Panc1 (cell line): ENCODE data around the gene ITGAD. TPM values are rescaled to one million over a fixed set of nuclear protein-coding genes. Genes with fewer than 3 reads are reported as not detected.
"Not testable (repeated sequence)": the region's sequence is repeated elsewhere in the genome, so short reads cannot be mapped to it uniquely, and the experiment has no call there.

Source experiments
- ATAC-seq: fragments of 200-7000 bp; cut with Tn5 transposase; 2 replicates; pipeline ENCODE4 v1.9.1; 2020; ENCODE audit warnings: mild to moderate bottlenecking, moderate library complexity
- BruUV-seq: library from RNA; stranded (reverse); fragments of 400-500 nt; replicated peaks from 2 replicates; lab custom pipeline; 2021; lab: Mats Ljungman, UMichigan
- CTCF ChIA-PET: fragments of 300-600 bp; sonication (Branson Sonifier 250); formaldehyde crosslinking; loops from one replicate; lab custom pipeline; 2022; ENCODE audit warnings: antibody characterized with exemption; lab: Charles Lee
- POLR2A ChIA-PET: fragments of 300-600 bp; sonication (Branson Sonifier 250); formaldehyde crosslinking; loops from one replicate; lab custom pipeline; 2022; ENCODE audit warnings: antibody characterized with exemption; lab: Charles Lee
- DNase-seq: peaks from one replicate; pipeline ENCODE4 v3.0.0-alpha.2; 2010; ENCODE audit warnings: low read depth, low spot score
- H3K27ac ChIP-seq: 2 replicates; pipeline ENCODE4 v1.5.1; 2011; ENCODE audit warnings: mild to moderate bottlenecking, low read length, inconsistent platforms
- H3K27me3 ChIP-seq: fragments of 200-500 bp; sonication (Bioruptor generic); 2 replicates; pipeline ENCODE4 v1.6.0; 2014; ENCODE audit warnings: low read length, inconsistent platforms; ENCODE audit not compliant: control insufficient read depth, insufficient read depth
- H3K36me3 ChIP-seq: fragments of 200-500 bp; sonication (Bioruptor generic); 2 replicates; pipeline ENCODE4 v1.5.1; 2014; ENCODE audit warnings: inconsistent platforms, mild to moderate bottlenecking, low read length, moderate library complexity; ENCODE audit not compliant: control insufficient read depth, insufficient read depth
- H3K4me1 ChIP-seq: 2 replicates; pipeline ENCODE4 v1.5.1; 2011; ENCODE audit warnings: inconsistent platforms, mild to moderate bottlenecking, low read length, moderate library complexity; ENCODE audit not compliant: control insufficient read depth, insufficient read depth
- H3K4me3 ChIP-seq, 2 experiments: 2 replicates each; pipeline ENCODE4 v1.5.1; 2011 to 2012; ENCODE audit warnings: low read depth in 2 of 2, low read length in 2 of 2, mild to moderate bottlenecking in 2 of 2, inconsistent platforms in 1 of 2, moderate library complexity in 1 of 2
- H3K9me3 ChIP-seq: fragments of 200-500 bp; sonication (Bioruptor generic); 2 replicates; pipeline ENCODE4 v1.5.1; 2014; ENCODE audit warnings: low read depth, mild to moderate bottlenecking, inconsistent platforms, low read length, moderate library complexity; ENCODE audit not compliant: control insufficient read depth, insufficient read depth
- CTCF ChIP-seq: fragments of 450-650 bp; IDR thresholded peaks from 2 replicates; pipeline ENCODE4 v1.5.1; 2017; ENCODE audit warnings: mild to moderate bottlenecking
- POLR2AphosphoS5 ChIP-seq: IDR thresholded peaks from 2 replicates; pipeline ENCODE4 v1.6.1; 2012; ENCODE audit warnings: mild to moderate bottlenecking, low read depth, low read length, moderate library complexity
- REST ChIP-seq, 2 experiments: IDR thresholded peaks; 2 replicates each; pipeline ENCODE4 v1.6.1; 2011 to 2012; ENCODE audit warnings: low read depth in 2 of 2, control low read depth in 1 of 2, low read length in 1 of 2, mild to moderate bottlenecking in 1 of 2, moderate library complexity in 1 of 2; ENCODE audit not compliant: insufficient read depth in 1 of 2
- SIN3A ChIP-seq: IDR thresholded peaks from 2 replicates; pipeline ENCODE4 v1.6.1; 2012; ENCODE audit warnings: low read depth, mild to moderate bottlenecking, low read length, moderate library complexity, borderline replicate concordance; ENCODE audit not compliant: insufficient read depth
- TCF7L2 ChIP-seq: IDR thresholded peaks from 2 replicates; pipeline ENCODE4 v1.6.1; 2011; ENCODE audit warnings: mild to moderate bottlenecking, low read depth, low read length, inconsistent platforms
- in situ Hi-C: cut with HindIII; loops from 2 replicates; pipeline ENCODE4 v1.10.0; 2016; ENCODE audit warnings: low sequenced_read_pairs, low pct_unique_long_range_greater_than_20kb
- intact Hi-C: fragments of 100-400 bp; cut with micrococcal nuclease; formaldehyde crosslinking; loops from one replicate; pipeline ENCODE4 v1.10.0; 2022; ENCODE audit not compliant: unreplicated experiment
- total RNA-seq: library from RNA; stranded (reverse); gene quantifications from one replicate; pipeline ENCODE4 v1.2.1, GENCODE V29; 2021; ENCODE audit not compliant: unreplicated experiment

ITGAD gene
- total RNA-seq, 1 experiment from 2014 or later: not detected

DNA sequence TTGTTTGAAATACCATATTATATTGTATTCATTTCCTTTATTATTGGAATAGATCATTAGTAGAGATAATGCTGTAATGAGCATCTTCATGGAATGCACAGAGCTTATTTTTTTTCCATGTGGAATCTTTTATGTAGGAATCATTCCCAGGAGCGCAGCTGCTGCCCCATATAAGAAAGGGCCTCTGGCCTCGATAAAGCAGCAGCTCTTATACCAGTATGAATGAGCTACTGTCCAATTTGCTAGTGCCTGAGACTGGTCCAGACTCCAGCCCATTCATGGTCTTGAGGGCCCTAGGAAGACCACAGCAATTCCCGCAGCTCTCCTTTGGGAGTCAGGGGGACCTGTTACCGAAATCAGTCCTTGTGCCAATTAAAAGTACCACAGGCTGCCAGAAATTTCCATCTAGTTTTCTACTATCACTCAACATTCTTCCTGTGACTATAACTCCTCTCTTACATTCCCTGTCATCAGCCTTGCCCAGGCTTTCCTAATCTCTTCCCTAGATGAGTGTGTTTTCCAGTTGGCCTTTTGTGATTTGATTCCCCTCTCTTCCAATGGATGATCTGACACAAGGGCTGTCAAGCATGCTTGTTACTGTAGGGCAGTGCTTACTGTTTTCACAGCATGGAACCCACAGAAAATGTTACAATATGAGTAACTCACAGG lies 47.5 kb downstream of the ITGAD start:
- Histone ChIP-seq H3K4me3 (no peak overlapping the region), H3K27me3 (no peaks in the 10 kb centered on the region), H3K9me3 (no peaks in the 10 kb centered on the region), H3K27ac (no peak overlapping the region), H3K36me3 (no peaks in the 10 kb centered on the region), H3K4me1 (no peaks in the 10 kb centered on the region)
- POLR2A ChIA-PET: no interaction called here
- in situ Hi-C loops (no loop called here), intact Hi-C loops (loop anchor here (10.0 kb wide), 2 partner anchors 106 to 446 kb away; no protein-coding TSS in a partner anchor)
- no peak for DNase-seq
- no peak for ATAC-seq
- TF ChIP-seq POLR2AphosphoS5: no peak
- CTCF ChIA-PET: no interaction called here
- no TSS peak for BruUV-seq

DNA sequence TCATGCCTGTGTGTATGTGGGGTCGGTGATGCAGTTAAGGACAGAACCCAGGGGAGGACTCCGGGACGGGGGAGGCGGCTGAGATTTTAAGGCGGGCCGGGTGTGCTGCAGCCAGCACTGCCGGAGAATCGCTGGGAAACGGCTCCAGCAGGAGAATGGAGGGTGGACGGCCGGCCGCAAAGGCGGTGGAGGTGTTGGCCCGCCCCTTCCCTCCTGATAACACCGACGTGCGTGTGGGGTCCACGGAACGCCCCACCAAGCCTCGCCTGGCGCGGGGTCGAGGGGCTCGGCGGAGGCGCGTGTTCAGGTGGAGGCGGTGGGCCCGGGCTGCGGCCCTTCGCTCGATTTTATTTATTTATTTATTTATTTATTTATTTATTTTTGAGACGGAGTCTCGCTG lies 48.8 kb downstream of the ITGAD start:
- POLR2A ChIA-PET: interaction anchor here (0.6 kb wide), 1 partner anchor 8 kb away, joined by 6 read pairs; no protein-coding TSS in a partner anchor
- in situ Hi-C loops (no loop called here), intact Hi-C loops (loop anchor here (2.0 to 10.0 kb wide), 3 partner anchors 107 to 447 kb away; no protein-coding TSS in a partner anchor)
- Histone ChIP-seq H3K27ac (no peak overlapping the region), H3K9me3 (no peaks in the 10 kb centered on the region), H3K4me1 (no peaks in the 10 kb centered on the region), H3K4me3 (peak overlapping the region; percentile 63 to 64), H3K27me3 (no peaks in the 10 kb centered on the region), H3K36me3 (no peaks in the 10 kb centered on the region)
- TF ChIP-seq POLR2AphosphoS5 (no peak), REST (IDR thresholded peaks at IDR 0.05; ENCODE audit: insufficient read depth in 1 of 2, low read depth in 2 of 2, low read length in 1 of 2) (no peak), CTCF (no peak), SIN3A (no peak), TCF7L2 (no peak)
- ATAC-seq (no peak), DNase-seq (no peak)
- no TSS peak for BruUV-seq
- CTCF ChIA-PET: no interaction called here

- POLR2A ChIA-PET, in situ Hi-C loops: not testable (repeated sequence)
Observed at GRCh38 chr16:31445931-31446330, 52.8 kb downstream of the ITGAD start.

More at GRCh38 chr16:31445931-31446330, 52.8 kb downstream of the ITGAD start:
- H3K9me3 ChIP-seq, H3K36me3 ChIP-seq, H3K27ac ChIP-seq, BruUV-seq, H3K27me3 ChIP-seq, DNase-seq, H3K4me3 ChIP-seq, H3K4me1 ChIP-seq, CTCF ChIA-PET, ATAC-seq: not testable (repeated sequence)
- intact Hi-C loops: loop anchor here (10.0 kb wide), 2 partner anchors 111 to 451 kb away; no protein-coding TSS in a partner anchor
